Islet precursor cell (in vitro differentiated cells): Measurements from ENCODE around the gene AGBL4.

ENCODE experiments used
- DNase-seq: peaks from one replicate; pipeline ENCODE4 v3.0.0-alpha.2; 2018

Gene AGBL4

DNA sequence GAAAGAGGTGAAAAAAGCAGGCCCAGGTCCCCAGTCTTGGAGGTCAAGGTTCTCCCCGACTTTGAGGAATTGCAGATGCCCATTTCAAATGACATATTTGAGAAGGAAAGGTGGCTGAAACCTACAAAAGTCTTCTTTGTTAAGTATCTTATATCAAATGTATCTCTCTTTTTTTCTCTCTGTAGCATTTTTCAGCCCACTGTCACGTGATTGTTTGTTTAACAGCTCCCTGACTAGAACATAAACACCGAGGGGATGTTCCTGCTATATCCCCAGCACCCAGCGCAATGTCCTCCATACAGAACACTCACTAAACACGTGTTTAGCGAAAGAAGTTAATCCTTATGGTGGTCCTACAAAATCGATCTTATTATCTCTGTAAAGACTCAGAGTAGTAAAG is 1274.7 kb downstream of the AGBL4 start:
- DNase-seq: no peak

DNA sequence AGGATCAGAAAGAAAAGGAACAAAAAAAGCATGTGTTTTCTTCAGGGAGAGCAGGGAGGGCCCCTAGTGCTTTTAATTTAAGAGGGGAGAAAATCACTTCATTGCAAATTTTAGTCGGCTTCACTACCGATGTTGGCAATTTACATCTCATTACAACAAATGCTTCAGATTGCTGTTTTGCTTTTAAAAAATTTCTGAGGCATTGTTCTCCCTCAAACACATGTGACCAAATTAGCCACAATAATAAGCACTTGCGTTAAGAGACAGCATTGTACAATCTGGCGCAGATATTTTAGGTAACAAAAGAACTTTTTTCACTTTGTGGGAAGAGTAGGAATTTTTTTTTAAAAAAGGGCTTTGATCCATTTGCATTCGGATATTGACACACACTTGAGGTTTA is 1276.8 kb downstream of the AGBL4 start:
- no peak for DNase-seq

DNA sequence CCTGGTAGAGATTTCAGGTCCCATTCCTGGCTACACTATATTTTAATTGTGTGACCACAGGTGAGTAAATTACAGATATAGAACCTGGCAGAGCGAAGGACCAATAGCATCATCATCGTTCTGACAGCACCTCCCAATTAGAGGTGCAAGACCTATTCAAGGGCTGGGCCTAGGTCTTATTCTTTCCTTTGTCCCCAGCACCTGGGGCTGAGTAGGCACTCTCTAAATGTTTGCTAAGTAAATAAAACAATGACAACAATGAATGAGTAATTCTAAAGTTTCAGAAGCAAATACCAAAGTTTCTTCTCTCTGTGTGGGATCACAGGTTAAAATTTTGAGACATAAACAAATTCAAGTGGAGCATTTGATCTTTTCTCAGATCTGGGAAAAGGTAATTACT is 1279.7 kb downstream of the AGBL4 start:
- DNase-seq: no peak

DNA sequence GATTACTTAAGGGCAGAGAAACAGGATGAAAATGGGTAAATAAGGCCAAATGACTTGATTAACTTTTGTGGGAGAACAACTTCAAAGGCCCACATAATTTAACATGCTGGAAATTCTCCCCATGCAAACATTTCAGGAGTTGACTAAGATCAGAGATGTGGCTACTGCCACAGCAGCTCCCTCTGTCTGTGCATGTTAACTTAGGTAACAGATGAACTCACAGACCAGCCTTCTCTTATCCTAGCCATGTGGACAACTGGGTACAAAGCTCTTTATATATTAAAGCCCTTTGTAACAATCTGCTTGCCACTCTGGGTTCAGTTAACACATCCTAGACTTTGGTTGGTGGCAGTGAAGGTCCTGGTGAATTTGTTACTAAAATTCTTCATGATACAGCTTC is 1280.3 kb downstream of the AGBL4 start:
- DNase-seq: no peak

DNA sequence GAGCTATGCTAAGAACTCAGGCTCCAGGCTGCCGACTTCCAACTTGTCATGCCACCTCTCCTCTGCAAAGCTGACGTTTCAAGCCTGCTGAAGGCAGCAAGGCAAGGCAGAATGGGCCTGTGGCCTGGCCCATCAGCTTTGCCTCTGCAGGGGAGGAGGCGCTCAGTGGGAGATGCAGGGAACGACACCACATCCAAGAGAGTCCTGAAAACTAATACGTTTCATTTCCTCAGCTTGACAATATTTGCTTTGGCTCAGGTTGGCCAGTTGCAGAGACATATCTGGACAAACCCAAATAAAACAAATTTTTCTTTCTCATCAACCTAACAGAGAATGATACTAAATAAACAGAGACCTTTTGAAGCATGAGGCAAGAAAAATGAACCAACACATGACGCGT is 1282.4 kb downstream of the AGBL4 start:
- DNase-seq: no peak

DNA sequence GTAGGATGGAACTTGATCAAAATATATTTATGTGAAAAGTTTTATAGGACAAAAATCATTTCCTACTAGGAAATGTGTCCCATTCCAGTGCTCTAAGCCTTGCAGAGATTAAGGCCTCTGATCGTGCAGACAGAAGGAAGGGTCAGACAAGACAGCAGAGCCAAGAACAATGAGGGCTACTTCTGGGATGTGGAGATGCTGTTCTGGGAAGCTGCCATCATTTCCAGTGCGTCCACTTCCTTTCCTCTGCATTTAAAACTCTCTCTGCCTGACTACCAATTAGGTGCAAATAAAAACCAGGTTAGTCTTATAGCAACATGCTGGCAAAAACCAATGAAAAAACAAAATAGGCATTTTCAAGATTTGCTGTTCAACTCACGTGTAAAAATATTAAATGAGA is 1283.1 kb downstream of the AGBL4 start:
- DNase-seq: no peak

DNA sequence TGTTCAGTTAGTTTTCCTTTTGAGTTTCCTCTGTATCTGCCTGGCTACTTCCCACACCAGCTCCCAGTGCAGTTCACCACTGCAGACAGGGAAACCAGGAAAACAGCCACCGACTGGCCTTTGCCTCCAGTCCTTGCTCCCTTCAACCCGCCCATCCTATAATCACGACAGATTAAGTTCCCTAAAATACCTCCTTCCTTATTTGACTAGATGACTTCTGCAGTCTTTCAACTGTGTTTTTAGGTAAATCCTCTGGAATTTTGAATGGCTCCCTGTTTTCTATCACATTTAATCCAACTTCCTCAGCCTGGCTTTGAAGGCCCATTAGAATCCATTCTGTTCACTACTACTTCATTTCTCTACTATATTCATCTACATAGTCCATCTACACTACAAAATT is 1284.7 kb downstream of the AGBL4 start:
- no peak for DNase-seq

DNA sequence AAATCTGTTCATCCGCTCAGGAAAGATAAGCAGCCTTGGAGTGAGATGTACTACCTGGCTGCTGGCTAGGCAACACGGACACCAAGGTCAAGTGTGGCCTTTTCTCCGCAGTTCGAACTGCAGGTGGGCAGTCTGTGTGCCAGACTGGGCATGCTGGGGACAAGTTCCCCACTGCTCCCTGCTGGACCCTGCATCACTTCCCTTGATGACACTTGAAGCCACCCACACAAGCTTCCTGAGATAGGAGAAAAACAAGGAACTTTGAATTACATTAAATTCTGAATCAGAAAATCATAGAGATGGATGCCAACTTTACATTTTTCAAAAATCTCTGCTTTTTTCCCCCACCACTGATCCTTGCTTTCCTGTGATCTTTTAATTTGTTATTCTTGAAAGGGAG is 1285.4 kb downstream of the AGBL4 start:
- no peak for DNase-seq

DNA sequence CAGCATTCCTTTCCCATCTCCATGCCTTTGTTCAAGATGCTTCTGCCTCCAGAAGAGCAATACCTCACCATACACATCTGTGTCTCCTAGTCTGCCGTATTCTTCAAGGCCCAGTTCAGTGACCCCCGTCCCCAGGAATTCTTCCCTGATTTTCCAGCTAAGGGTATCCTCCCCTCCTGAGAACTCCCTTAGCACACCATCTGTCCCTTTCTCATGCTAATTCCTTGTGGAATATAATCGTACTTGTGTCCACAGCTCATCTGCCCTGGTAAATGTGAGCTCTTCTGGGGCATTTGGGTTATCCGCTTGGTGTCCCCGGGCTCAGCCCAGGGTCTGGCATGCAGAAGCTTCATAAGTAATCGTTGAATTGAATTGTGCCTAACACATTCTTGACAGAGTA is 1288.0 kb downstream of the AGBL4 start:
- DNase-seq: no peak

DNA sequence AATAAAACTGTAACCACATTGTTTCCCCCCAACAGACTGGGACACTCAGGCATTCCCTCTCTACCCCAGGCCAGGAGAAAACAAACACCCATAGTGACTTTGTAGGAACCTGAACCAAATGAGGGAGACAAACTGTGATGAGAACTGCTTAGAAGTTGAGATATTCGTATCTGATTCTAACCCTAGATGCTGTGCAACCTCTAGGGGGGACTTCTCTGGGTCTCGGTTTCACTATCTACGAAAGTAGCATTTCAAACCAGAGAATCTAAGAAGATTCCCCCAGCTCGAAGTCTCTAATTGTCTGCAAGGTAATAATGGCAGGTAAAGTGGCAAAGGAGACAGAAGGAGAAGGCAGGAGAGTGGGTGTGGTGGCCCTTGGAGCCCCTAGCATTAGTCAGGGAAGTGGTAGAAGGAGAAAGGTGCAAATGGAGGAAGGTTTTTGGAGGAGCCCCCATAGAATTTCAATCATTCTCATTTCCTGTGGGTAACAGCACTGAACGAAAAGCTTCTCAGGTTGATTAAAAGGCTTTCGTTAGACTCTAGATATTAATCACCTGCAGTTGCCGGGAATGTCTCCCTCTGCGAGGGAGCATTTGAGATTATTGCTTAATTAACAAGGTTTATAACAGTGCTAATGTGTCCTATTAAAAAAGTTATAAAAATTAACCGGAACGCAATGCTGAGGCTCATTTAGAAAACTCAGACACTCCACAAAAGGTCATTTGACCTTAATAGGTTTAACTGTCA is 1293.4 kb downstream of the AGBL4 start:
- no peak for DNase-seq

DNA sequence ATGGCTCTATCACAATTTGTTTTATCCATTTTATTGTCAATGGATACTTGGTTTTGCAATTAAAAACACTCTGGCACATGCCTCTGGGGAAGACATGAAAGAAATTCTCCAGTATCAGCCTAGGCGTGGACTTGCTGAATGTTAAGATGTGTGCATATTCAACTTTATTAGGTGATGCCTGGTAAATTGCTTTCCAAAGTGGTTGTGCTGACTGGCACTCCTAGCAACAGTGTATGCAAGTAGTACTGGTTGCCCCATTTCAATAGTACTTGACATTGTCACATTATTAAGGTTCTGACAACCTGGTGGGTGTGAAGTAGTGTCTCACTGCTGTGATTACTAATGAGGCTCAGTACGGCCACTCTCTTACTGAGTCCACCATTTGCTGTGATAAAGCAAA is 1295.2 kb downstream of the AGBL4 start:
- DNase-seq: no peak

DNA sequence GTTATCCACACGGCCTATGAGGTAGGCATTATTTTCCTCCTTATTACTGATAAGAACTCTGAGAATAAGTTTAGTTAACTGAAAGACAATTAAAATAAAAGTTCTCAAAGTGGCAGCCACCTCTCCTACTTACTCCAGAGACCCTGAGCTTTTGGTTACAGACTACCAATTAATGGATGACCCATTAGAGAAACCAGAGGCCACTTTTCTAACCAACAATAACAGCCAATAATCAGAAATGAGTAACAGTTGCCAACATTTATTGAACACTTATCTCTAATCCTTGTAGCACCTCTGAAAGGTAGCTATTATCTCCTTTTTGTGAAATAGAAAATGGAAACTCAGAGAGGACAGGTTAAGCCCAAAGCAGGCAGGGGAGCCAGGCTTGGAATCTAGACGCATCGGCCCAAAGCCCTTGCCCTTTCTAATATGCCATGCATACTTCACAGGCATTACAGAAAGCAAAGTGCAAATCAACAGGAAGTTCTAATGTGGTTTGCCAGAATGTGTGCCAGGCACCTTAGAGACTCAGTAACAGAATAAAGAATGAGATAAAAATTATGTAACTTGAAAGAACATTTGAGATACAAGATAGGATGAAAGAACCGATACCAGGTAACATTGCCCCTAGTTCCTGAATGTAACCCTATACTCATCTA is 1297.1 kb downstream of the AGBL4 start:
- DNase-seq: no peak

DNA sequence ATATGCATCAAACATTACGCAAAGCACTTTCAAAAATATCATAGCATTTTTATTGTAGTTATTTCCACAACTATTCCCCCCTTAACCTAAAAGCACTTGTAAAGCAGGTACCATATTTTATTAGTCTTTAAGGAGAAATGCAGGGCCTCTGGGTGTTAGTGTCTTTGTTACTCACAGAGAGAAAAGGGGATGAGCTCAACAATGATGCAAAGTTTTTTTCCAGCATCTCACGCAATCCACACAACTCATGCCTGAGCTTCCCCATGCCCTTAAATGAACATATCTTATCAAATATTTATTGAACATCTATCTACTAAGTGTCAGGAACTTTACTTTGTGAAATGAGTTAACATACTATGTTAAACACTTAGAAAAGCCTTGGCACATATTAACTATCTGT is 1297.6 kb downstream of the AGBL4 start:
- no peak for DNase-seq

DNA sequence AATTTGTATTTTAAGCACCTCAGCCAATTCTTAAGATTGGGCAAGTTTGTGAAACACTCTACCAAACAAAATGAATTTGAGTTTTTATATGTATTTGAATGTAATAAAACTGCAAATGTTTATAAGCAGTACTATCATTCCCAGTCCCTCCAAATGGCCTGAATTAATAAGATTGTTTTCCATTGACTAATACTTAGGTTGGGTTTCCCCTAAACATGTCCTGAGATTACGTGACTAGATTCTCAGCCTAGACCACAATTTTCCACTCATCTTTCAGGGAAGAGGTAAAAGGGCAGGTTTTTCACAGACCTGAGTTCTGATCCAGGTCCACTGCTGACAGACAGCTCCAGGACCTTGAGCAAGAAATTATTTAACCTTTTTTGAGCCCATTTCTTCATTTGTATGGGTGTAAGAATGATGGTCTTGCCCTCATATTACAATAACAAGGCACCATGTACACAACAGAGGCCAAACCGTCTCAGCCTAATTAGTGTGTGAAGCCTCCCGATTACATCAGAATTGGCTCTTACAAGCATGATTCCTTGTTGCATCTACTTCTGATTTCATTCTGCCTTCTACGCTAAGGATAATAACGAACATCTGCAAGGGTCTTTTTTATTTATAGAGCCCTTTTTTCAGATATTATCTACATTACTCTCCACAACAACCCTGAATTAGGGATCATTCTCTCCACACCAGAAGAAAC is 1298.3 kb downstream of the AGBL4 start:
- no peak for DNase-seq

DNA sequence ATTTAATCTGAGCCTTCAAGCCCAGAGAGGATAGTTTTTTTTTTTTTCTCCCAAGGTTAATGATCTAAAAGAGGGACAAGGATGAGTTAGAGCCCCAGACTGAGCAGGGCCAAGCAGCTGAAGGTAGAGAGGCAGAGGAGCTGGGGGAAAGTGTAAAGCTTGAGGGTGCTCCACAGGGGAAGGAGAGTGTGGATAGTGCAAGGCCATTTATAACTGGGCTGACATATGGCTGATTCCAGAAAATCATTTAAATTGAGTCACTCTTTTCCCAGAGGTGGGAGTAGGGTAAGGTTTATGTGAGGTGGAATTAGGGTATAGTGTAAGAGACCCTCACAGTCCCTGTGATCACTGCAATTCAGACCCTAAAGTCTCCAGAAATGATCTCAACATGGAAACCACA is 1302.8 kb downstream of the AGBL4 start:
- no peak for DNase-seq

DNA sequence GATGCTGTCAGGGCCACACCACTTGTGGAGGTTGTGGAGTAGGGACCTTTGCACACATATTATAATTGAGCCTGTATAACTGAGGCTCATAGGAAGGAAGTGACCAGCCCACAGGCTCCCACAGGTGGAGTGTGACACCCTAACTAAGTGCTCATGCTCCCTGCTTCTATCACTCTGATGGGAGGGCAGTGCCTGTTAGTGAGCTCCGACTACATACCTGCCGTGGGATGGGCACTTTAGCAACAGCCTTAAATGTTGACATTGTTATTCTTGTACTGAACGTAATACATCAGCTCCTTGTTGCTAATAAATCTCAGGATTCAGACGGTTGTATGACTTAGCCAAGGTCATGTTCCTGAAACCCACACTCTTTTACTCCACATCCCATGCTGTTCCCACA is 1305.0 kb downstream of the AGBL4 start:
- DNase-seq: no peak

DNA sequence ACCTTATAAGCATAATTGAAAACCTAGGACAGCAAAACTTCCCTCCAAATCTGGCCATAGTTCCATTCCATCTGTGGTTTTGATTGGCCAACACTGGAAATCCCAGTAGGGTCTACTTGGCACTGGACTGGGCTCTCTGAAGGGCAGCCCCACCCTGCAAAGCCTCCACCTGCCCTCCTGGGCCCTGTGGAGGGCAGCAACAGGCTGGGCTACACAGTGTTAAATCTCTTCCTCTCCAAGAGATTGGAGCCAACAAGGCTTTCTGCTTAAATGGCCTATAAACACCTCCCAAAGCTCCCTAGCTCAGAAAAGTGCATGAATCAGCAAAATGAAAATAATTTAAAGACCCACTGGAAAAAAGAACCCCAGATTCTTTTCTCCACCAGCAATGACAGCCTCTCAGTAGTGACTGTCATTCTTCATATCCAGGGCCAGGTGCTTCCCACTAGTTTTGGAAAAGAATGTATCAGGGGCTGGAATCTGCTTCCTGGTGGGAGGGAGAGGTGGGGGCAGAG is 1305.6 kb downstream of the AGBL4 start:
- no peak for DNase-seq

DNA sequence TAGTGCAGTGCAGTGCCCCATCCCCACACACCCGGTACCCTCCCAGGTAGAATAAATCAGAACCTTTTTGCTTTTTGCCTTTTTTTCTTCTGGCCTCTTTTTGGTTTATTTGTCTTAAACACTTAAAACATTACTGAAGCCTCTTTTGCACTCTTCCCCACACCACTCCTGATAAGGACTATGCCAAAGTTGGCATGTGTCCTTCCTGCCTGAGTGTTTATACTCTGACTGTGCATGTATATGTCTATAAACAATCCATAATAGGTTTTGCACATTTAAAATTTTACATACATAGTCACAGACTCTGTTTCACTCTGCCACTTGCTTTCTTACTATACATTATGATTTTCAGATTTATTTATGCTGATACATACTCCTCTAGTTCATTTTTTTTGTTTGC is 1306.7 kb downstream of the AGBL4 start:
- DNase-seq: no peak

DNA sequence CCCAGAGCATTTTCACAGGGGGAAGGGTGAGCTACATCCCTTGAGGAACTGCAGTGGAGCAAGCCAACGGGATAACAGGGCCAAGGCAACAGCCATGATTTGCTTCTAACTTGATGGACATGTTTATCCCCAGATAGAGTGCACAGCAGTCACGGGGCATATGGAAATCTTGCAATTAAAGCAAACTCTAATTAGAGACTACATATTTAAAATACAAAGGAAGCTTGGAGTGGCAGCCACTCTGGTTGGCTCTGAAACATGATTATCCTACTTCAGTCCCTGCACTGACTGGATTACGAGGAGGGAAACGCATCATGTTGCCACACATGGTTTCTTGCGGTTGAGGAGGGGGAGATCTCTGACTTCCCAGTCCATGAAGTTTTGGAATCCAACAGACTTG is 1307.8 kb downstream of the AGBL4 start:
- DNase-seq: no peak

DNA sequence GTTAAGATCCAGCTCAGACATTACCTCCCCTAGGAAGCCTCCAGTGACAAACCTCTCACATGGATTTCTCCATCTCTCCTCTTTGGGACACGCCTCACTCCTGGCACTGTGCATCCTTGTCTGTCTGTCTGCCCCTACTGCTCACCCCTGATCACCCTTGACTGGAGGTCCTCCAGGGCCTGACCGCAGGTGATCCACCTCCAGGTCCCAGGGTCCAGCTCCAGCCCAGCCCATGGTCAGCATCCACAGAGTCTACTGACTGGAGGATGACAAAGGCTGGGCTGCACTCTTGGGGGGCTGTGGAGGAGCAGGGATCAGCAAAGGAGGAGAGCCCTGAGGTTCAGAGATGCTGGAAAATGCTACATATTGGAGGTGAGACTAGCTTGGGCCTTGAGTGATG is 1312.8 kb downstream of the AGBL4 start:
- no peak for DNase-seq

DNA sequence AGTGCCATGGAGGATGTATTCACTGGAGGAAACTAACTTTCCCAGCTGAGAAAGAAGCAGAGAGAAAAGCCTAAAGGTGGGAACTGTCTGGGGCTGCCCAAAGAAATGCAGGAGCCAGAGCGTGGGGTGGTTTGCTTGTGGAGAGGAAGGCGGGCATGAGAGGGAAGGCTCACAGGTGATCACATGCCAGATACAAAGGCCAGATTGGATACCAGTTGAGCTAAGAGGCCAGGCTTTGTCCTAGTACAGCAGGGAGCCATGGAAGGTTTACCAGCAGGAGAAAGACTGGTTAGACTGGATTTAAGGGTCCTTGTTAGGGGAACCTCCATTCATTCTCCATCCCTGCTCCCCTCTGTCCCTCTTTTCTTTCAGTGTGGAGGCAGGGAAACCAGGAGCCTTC is 1313.4 kb downstream of the AGBL4 start:
- no peak for DNase-seq

DNA sequence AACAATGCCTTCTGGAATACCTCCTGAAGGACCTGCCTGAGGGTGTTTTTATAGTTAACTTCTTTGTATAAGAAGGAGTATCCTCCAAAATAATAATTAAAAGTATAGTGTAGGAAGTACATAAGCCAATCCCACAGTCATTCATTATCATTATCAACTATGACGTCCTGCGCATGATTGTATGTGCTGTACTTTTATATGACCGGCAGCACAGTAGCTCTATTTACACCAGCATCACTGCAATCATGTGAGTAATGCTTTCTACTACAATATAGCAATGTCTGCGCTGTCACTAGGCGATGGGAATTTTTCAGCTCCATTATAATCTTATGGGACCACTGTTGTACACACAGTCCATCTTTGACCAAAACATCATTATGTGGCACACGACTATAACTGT is 1319.0 kb downstream of the AGBL4 start:
- DNase-seq: no peak

DNA sequence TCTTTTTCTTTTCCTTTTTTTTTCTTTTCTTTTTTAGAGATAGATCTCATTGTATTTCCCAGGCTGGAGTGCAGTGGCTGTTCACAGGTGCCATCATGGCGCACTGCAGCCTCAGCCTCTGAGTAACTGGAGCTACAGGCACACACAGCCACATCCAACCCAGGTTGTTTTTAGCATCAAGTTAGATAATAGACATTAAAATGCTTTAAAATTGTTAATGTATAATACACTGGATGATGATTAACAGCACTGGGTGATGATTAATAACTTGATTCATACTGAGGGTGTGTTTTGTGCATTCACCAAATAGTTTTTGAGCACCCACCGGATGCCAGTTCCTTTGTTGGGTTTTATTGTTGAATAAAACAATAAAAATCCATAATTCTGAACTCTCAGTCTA is 1322.3 kb downstream of the AGBL4 start:
- DNase-seq: no peak

DNA sequence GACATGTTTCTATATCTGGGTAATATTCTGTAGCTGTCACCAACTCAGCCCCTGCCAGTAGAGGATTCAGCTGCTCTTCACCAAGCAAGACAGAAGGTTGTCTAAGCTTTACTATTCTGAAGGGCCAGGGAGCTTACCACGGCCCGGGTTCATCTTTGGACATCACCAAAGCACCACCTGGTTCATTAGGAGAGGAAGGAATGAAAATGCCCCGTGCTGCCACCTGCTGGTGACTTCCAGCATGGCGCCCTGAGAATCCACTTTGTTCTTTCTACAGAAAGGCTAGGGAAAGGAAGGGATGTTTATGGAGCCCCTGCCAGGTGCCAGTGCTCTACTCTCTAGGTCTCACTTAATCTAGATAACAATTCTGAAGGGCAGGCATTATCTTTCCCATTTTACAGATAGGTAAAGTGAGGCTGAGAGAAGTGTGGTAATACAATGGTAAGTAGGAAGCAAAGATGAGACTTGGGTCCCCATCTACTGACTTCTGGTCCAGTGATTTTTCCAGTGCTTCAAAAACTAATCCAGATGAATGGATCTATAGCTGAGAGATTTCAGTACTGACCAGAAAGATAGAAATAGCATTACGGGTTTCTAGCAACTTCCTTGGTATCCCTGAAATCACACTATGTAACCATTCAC is 1326.6 kb downstream of the AGBL4 start:
- peak; percentile 77 for DNase-seq
